ENCODE results near the gene ARMC2.
A peak's percentile ranks its signal among the peaks of the same experiment; 100 is the strongest.
"Not testable (repeated sequence)": the region's sequence is repeated elsewhere in the genome, so short reads cannot be mapped to it uniquely, and the experiment has no call there.

ARMC2 gene

GRCh38 chr6:108884211-108885059, 36.2 kb downstream of the ARMC2 start:
- TF ChIP-seq JUND (IDR thresholded peaks at IDR 0.05; ENCODE audit: low read depth) = no peak
- in situ Hi-C loops (cut with HindIII; ENCODE audit: low pct_unique_long_range_greater_than_20kb, low sequenced_read_pairs) = no loop called here
- DNase-seq (ENCODE audit: low read depth in 1 of 2, low spot score in 1 of 2) = no peak

GRCh38 chr6:108888052-108888451, 39.8 kb downstream of the ARMC2 start:
- DNase-seq (ENCODE audit: low read depth in 1 of 2, low spot score in 1 of 2) = no peak
- TF ChIP-seq JUND (IDR thresholded peaks at IDR 0.05; ENCODE audit: low read depth) = no peak
- in situ Hi-C loops (cut with HindIII; ENCODE audit: low pct_unique_long_range_greater_than_20kb, low sequenced_read_pairs) = no loop called here

GRCh38 chr6:108888745-108889144, 40.5 kb downstream of the ARMC2 start:
- no peak for TF ChIP-seq JUND (IDR thresholded peaks at IDR 0.05; ENCODE audit: low read depth)
- in situ Hi-C loops (cut with HindIII; ENCODE audit: low pct_unique_long_range_greater_than_20kb, low sequenced_read_pairs) = no loop called here
- DNase-seq (ENCODE audit: low read depth in 1 of 2, low spot score in 1 of 2) = no peak

GRCh38 chr6:108890898-108891297, 42.7 kb downstream of the ARMC2 start:
- DNase-seq (ENCODE audit: low read depth in 1 of 2, low spot score in 1 of 2); in situ Hi-C loops (cut with HindIII; ENCODE audit: low pct_unique_long_range_greater_than_20kb, low sequenced_read_pairs): not testable (repeated sequence)

GRCh38 chr6:108895571-108895970, 47.3 kb downstream of the ARMC2 start:
- in situ Hi-C loops (cut with HindIII; ENCODE audit: low pct_unique_long_range_greater_than_20kb, low sequenced_read_pairs) = no loop called here
- no peak for TF ChIP-seq JUND (IDR thresholded peaks at IDR 0.05; ENCODE audit: low read depth)

GRCh38 chr6:108896111-108896661, 48.0 kb downstream of the ARMC2 start:
- DNase-seq (ENCODE audit: low read depth in 1 of 2, low spot score in 1 of 2) = no peak
- in situ Hi-C loops (cut with HindIII; ENCODE audit: low pct_unique_long_range_greater_than_20kb, low sequenced_read_pairs) = no loop called here
- TF ChIP-seq JUND (IDR thresholded peaks at IDR 0.05; ENCODE audit: low read depth) = no peak

More at GRCh38 chr6:108895571-108895970, 47.3 kb downstream of the ARMC2 start:
- DNase-seq (ENCODE audit: low read depth in 1 of 2, low spot score in 1 of 2) = no peak

GRCh38 chr6:108897371-108897770, 49.1 kb downstream of the ARMC2 start:
- in situ Hi-C loops (cut with HindIII; ENCODE audit: low pct_unique_long_range_greater_than_20kb, low sequenced_read_pairs) = no loop called here
- TF ChIP-seq JUND (IDR thresholded peaks at IDR 0.05; ENCODE audit: low read depth) = no peak
- no peak for DNase-seq (ENCODE audit: low read depth in 1 of 2, low spot score in 1 of 2)

GRCh38 chr6:108902382-108902792, 54.2 kb downstream of the ARMC2 start:
- in situ Hi-C loops (cut with HindIII; ENCODE audit: low pct_unique_long_range_greater_than_20kb, low sequenced_read_pairs) = no loop called here
- no peak for DNase-seq (ENCODE audit: low read depth in 1 of 2, low spot score in 1 of 2)
- no peak for TF ChIP-seq JUND (IDR thresholded peaks at IDR 0.05; ENCODE audit: low read depth)

- TF ChIP-seq JUND (IDR thresholded peaks at IDR 0.05; ENCODE audit: low read depth) = no peak
- in situ Hi-C loops (cut with HindIII; ENCODE audit: low pct_unique_long_range_greater_than_20kb, low sequenced_read_pairs) = no loop called here
- no peak for DNase-seq (ENCODE audit: low read depth in 1 of 2, low spot score in 1 of 2)
These were observed 55.6 kb downstream of the ARMC2 start for GRCh38 chr6:108903796-108904195.

GRCh38 chr6:108904741-108905140, 56.5 kb downstream of the ARMC2 start:
- TF ChIP-seq JUND (IDR thresholded peaks at IDR 0.05; ENCODE audit: low read depth) = no peak
- in situ Hi-C loops (cut with HindIII; ENCODE audit: low pct_unique_long_range_greater_than_20kb, low sequenced_read_pairs) = no loop called here

GRCh38 chr6:108914235-108915022, 66.2 kb downstream of the ARMC2 start:
- peak in 1 of 2 experiments; percentile 44 for DNase-seq (ENCODE audit: low read depth in 1 of 2, low spot score in 1 of 2)
- in situ Hi-C loops (cut with HindIII; ENCODE audit: low pct_unique_long_range_greater_than_20kb, low sequenced_read_pairs) = no loop called here
- no peak for TF ChIP-seq JUND (IDR thresholded peaks at IDR 0.05; ENCODE audit: low read depth)

More at GRCh38 chr6:108904741-108905140, 56.5 kb downstream of the ARMC2 start:
- DNase-seq (ENCODE audit: low read depth in 1 of 2, low spot score in 1 of 2) = no peak

GRCh38 chr6:108915258-108915657, 67.0 kb downstream of the ARMC2 start:
- TF ChIP-seq JUND (IDR thresholded peaks at IDR 0.05; ENCODE audit: low read depth) = no peak
- in situ Hi-C loops (cut with HindIII; ENCODE audit: low pct_unique_long_range_greater_than_20kb, low sequenced_read_pairs) = no loop called here
- no peak for DNase-seq (ENCODE audit: low read depth in 1 of 2, low spot score in 1 of 2)

Data from T47D (cell line).